Fibroblast of gingiva (primary cell): ENCODE data around the gene EHD3.

Source experiments
- DNase-seq: peaks from one replicate; pipeline ENCODE4 v3.0.0-alpha.2; 2011; ENCODE audit warnings: low read depth

Gene EHD3

GRCh38 chr2:31213601-31214443 lies 20.1 kb upstream of the EHD3 start:
- no peak for DNase-seq

- no peak for DNase-seq
These were observed 19.5 kb upstream of the EHD3 start for GRCh38 chr2:31214444-31214915.

- DNase-seq, result no peak
These were observed 17.2 kb upstream of the EHD3 start for GRCh38 chr2:31216734-31217133.

- DNase-seq, result no peak
These were observed 16.3 kb upstream of the EHD3 start, which contains the start of gene CAPN14 for GRCh38 chr2:31217465-31218200. TSS of gene CAPN14 (minus strand) at chr2:31217515. CDS start at chr2:31205447, 12,068 bp downstream.

- no peak for DNase-seq
These were observed 14.6 kb upstream of the EHD3 start for GRCh38 chr2:31219131-31219969.

GRCh38 chr2:31221544-31221943 lies 12.4 kb upstream of the EHD3 start:
- no peak for DNase-seq

GRCh38 chr2:31222071-31222470 lies 11.9 kb upstream of the EHD3 start:
- DNase-seq, result no peak

GRCh38 chr2:31223026-31223425 lies 10.9 kb upstream of the EHD3 start:
- DNase-seq, result no peak

GRCh38 chr2:31223749-31224148 lies 10.2 kb upstream of the EHD3 start:
- no peak for DNase-seq

- no peak for DNase-seq
These were observed 7.7 kb upstream of the EHD3 start for GRCh38 chr2:31226266-31226665.

- no peak for DNase-seq
These were observed 6.8 kb upstream of the EHD3 start for GRCh38 chr2:31227110-31227509.

GRCh38 chr2:31227711-31228125 lies 6.2 kb upstream of the EHD3 start:
- DNase-seq, result no peak

- DNase-seq, result no peak
These were observed 5.2 kb upstream of the EHD3 start for GRCh38 chr2:31228717-31229116.

- DNase-seq, result no peak
These were observed 3.2 kb upstream of the EHD3 start for GRCh38 chr2:31230751-31231150.

- no peak for DNase-seq
These were observed 2.2 kb upstream of the EHD3 start for GRCh38 chr2:31231571-31232302.

GRCh38 chr2:31232586-31232985 lies 1.4 kb upstream of the EHD3 start:
- DNase-seq, result no peak

- no peak for DNase-seq
These were observed 721 bp upstream of the EHD3 start for GRCh38 chr2:31233231-31233630.

- DNase-seq, result no peak
These were observed 941 bp downstream of the EHD3 start for GRCh38 chr2:31234683-31235503.

- DNase-seq, result peak; percentile 82
These were observed 1.6 kb downstream of the EHD3 start for GRCh38 chr2:31235504-31235902.

GRCh38 chr2:31236433-31237205 lies 2.7 kb downstream of the EHD3 start:
- no peak for DNase-seq
